Nephron progenitor cell (in vitro differentiated cells): Measurements from ENCODE around the gene EFCC1.

Experiments used
- DNase-seq: peaks from one replicate; pipeline ENCODE4 v3.0.0; 2021
- H3K27ac Mint-ChIP-seq: 2 replicates; pipeline ENCODE4 v1.8.0; 2021; ENCODE audit warnings: mild to moderate bottlenecking, moderate library complexity, mixed read lengths
- H3K27me3 Mint-ChIP-seq: 2 replicates; pipeline ENCODE4 v1.8.0; 2021; ENCODE audit warnings: mild to moderate bottlenecking, low read depth, mixed read lengths; ENCODE audit not compliant: poor library complexity
- H3K36me3 Mint-ChIP-seq: 2 replicates; pipeline ENCODE4 v1.8.0; 2021; ENCODE audit warnings: low read depth, mixed read lengths
- H3K4me1 Mint-ChIP-seq: 2 replicates; pipeline ENCODE4 v1.8.0; 2021; ENCODE audit warnings: mixed read lengths
- H3K4me3 Mint-ChIP-seq: 2 replicates; pipeline ENCODE4 v1.8.0; 2021; ENCODE audit warnings: mild to moderate bottlenecking, moderate library complexity, mixed read lengths
- H3K9me3 Mint-ChIP-seq: 2 replicates; pipeline ENCODE4 v1.8.0; 2021; ENCODE audit warnings: mild to moderate bottlenecking, moderate library complexity, mixed read lengths
- CTCF ChIP-seq: fragments of 200-600 bp; sonication (generic); IDR thresholded peaks from 2 replicates; pipeline ENCODE4 v1.5.0; 2021; ENCODE audit warnings: antibody characterized with exemption

The EFCC1 gene

GRCh38 chr3:129014793-129015345 lies 13.8 kb downstream of the EFCC1 start:
- Mint-ChIP-seq H3K4me3 (no peak overlapping the region), H3K36me3 (no peaks in the 10 kb centered on the region), H3K9me3 (no peaks in the 10 kb centered on the region), H3K27ac (no peak overlapping the region), H3K4me1 (peaks cover 47% of the 10 kb centered on the region), H3K27me3 (peaks cover 5% of the 10 kb centered on the region)
- no peak for DNase-seq
- TF ChIP-seq CTCF, result no peak

DNA sequence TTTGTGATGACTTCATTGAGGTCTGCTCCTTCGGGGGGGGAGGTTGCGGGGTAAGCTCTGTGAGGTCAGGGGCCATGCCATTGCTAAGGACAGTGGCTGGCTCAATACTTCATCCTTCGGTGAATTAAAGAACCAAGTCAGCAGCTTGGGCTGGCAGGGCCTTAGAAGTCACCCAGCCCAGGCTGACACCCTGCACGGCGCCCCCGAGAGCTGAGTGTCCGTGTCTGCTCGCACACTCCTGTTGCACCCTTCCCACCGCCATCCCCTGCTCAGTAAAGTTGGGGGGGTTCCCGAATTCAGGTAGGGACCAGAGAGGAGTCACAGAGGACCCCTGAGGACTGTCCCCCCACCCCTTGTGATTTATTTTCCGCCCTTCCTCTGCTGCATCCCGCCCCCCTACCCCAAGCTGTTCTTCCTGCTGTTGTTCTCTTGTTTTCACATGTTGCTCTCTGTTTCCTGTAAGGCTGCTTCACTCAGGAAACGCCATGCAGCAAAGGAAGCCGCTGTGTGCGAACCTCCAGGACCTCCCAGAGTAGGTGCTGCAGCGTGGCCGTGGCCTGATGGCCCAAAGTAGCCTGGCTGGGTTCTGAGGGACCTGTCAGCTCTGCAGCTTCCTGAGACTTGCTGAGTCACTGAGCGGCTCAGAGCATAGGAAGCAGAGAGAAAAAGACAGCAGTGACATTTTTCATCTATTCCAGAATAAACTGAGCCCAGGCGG lies 14.4 kb downstream of the EFCC1 start:
- Mint-ChIP-seq H3K27ac (no peak overlapping the region), H3K4me1 (peaks cover 47% of the 10 kb centered on the region), H3K27me3 (peaks cover 5% of the 10 kb centered on the region), H3K9me3 (no peaks in the 10 kb centered on the region), H3K36me3 (no peaks in the 10 kb centered on the region), H3K4me3 (no peak overlapping the region)
- TF ChIP-seq CTCF, result no peak
- no peak for DNase-seq

- H3K27me3 Mint-ChIP-seq, result peaks cover 5% of the 10 kb centered on the region
- DNase-seq, result no peak
- TF ChIP-seq CTCF, result no peak
- peaks cover 42% of the 10 kb centered on the region for H3K4me1 Mint-ChIP-seq
- no peaks in the 10 kb centered on the region for H3K9me3 Mint-ChIP-seq
- no peak overlapping the region for H3K4me3 Mint-ChIP-seq
- no peaks in the 10 kb centered on the region for H3K36me3 Mint-ChIP-seq
- no peak overlapping the region for H3K27ac Mint-ChIP-seq
These were observed 15.2 kb downstream of the EFCC1 start for GRCh38 chr3:129016356-129016719.

DNA sequence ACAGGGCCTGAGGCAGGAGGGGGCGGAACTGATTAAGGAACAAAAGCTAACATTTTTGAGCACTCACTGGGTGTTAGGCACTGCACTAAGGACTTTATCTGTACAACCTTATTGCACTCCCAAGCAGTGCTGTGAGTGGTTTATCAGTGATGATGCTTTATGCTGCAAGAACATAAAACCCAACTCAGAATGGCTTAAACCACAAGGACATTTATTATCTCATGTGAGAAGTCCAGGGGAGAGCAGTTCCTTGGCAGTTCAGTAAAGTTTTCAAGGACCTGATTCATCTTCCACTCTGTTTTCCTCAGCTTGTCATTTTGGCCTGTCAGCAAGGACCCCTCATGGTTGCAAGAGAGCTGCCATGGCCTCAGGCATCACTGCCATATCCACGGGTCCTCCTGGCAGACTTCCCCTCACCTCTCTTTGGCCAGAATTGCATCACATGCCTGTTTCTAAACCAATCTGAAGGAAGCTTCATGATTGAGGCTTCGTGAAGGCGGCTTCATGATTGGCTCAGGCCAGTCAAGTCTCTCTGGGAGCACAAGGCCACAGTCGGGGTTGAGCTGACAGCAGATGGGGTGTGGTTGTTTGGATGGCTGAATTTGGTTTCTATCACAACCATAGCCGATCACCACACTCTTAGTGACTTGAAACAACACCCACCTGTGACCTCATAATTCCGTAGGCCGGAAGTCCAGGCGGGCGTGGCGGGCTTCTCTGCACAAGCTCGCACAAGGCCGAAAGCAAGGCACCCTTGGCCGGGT lies 15.8 kb downstream of the EFCC1 start:
- no peaks in the 10 kb centered on the region for H3K36me3 Mint-ChIP-seq
- peaks cover 42% of the 10 kb centered on the region for H3K4me1 Mint-ChIP-seq
- TF ChIP-seq CTCF, result no peak
- peaks cover 8% of the 10 kb centered on the region for H3K27me3 Mint-ChIP-seq
- H3K27ac Mint-ChIP-seq, result no peak overlapping the region
- no peak for DNase-seq
- H3K9me3 Mint-ChIP-seq, result no peaks in the 10 kb centered on the region
- H3K4me3 Mint-ChIP-seq, result no peak overlapping the region

- Mint-ChIP-seq H3K27ac (no peak overlapping the region), H3K27me3 (peaks cover 8% of the 10 kb centered on the region), H3K36me3 (no peaks in the 10 kb centered on the region), H3K4me3 (no peak overlapping the region), H3K4me1 (peaks cover 42% of the 10 kb centered on the region), H3K9me3 (no peaks in the 10 kb centered on the region)
- no peak for DNase-seq
- TF ChIP-seq CTCF, result no peak
These were observed 16.4 kb downstream of the EFCC1 start for GRCh38 chr3:129017484-129017899.
